ENCODE data around the gene GJC2.

The GJC2 gene

GRCh38 chr1:228146417-228147150, 3.1 kb upstream of the GJC2 start:
- DNase-seq: no peak

GRCh38 chr1:228147151-228147693, 2.5 kb upstream of the GJC2 start:
- no peak for DNase-seq

- no peak for DNase-seq
Observed at GRCh38 chr1:228147768-228148167, 2.0 kb upstream of the GJC2 start.

- no peak for DNase-seq
Observed at GRCh38 chr1:228148196-228148861, 1.4 kb upstream of the GJC2 start.

- DNase-seq: no peak
Observed at GRCh38 chr1:228148935-228149405, 760 bp upstream of the GJC2 start.

- DNase-seq: no peak
Observed at GRCh38 chr1:228150120-228150460, 360 bp downstream of the GJC2 start.

- DNase-seq: no peak
Observed at GRCh38 chr1:228150461-228151179, 890 bp downstream of the GJC2 start.

- DNase-seq: no peak
Observed at GRCh38 chr1:228151180-228151925, 1.6 kb downstream of the GJC2 start.

GRCh38 chr1:228152097-228152917, 2.6 kb downstream of the GJC2 start:
- DNase-seq: no peak

GRCh38 chr1:228152918-228153258, 3.2 kb downstream of the GJC2 start:
- DNase-seq: no peak

GRCh38 chr1:228154021-228154669, 4.4 kb downstream of the GJC2 start:
- DNase-seq: no peak

GRCh38 chr1:228154670-228155571, 5.2 kb downstream of the GJC2 start:
- DNase-seq: no peak

- no peak for DNase-seq
Observed at GRCh38 chr1:228155596-228156514, 6.1 kb downstream of the GJC2 start.

- no peak for DNase-seq
Observed at GRCh38 chr1:228156515-228156881, 6.8 kb downstream of the GJC2 start.

GRCh38 chr1:228156941-228157728, 7.4 kb downstream of the GJC2 start:
- DNase-seq: no peak

GRCh38 chr1:228157729-228158126, 8.0 kb downstream of the GJC2 start:
- DNase-seq: no peak

- no peak for DNase-seq
Observed at GRCh38 chr1:228158151-228159007, 8.6 kb downstream of the GJC2 start.
